Neural cell (in vitro differentiated cells): ENCODE measurements around the gene MANBA.

Experiments used
- CTCF ChIP-seq: fragments of 450-650 bp; IDR thresholded peaks from 2 replicates; pipeline ENCODE4 v1.5.1; 2014; ENCODE audit warnings: antibody characterized with exemption, mild to moderate bottlenecking, moderate library complexity; ENCODE audit not compliant: poor library complexity, severe bottlenecking
- EP300 ChIP-seq: fragments of 450-650 bp; conservative IDR thresholded peaks from 2 replicates; pipeline ENCODE4 v1.6.1; 2014; ENCODE audit warnings: antibody characterized with exemption, mild to moderate bottlenecking, moderate library complexity; ENCODE audit not compliant: poor library complexity, severe bottlenecking
- EZH2 ChIP-seq: fragments of 200-600, 300-800 bp; shearing (Covaris generic), sonication (generic); IDR thresholded peaks from 2 replicates; pipeline ENCODE4 v1.6.1; 2014; ENCODE audit warnings: antibody characterized with exemption, low read length, borderline replicate concordance, mild to moderate bottlenecking; ENCODE audit not compliant: insufficient read depth, poor library complexity, severe bottlenecking
- MXI1 ChIP-seq: fragments of 450-650 bp; conservative IDR thresholded peaks from 2 replicates; pipeline ENCODE4 v1.6.1; 2014; ENCODE audit warnings: antibody characterized with exemption, mild to moderate bottlenecking; ENCODE audit not compliant: poor library complexity, severe bottlenecking
- POLR2AphosphoS5 ChIP-seq: IDR thresholded peaks from 2 replicates; pipeline ENCODE4 v1.6.1; 2012
- TF ChIP-seq, protein P1 (sequence below): IDR thresholded peaks from 2 replicates; pipeline ENCODE4 v1.6.1; 2012; ENCODE audit warnings: borderline replicate concordance

DNA sequence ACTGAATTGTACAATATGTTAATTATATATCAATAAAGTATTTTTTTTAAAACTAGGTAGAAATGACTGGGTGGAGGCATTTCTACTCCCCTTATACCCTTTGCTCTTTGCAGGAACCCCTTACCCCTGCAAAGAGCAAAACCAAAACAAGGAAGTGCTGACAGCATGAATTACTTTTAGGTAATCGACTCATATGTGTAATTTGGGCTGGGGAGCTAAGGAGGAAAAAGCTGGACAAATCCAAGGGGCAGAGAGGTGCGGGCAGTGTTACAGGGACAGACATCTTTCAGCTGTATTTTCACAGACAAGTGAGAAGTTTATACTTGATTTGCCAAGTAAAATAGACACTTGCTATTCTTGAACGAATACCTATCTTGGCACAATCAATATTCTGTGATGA, 35.5 kb downstream of the MANBA start:
- TF ChIP-seq CTCF, result no peak
- TF ChIP-seq EZH2, result no peak
- TF ChIP-seq, protein P1, sequence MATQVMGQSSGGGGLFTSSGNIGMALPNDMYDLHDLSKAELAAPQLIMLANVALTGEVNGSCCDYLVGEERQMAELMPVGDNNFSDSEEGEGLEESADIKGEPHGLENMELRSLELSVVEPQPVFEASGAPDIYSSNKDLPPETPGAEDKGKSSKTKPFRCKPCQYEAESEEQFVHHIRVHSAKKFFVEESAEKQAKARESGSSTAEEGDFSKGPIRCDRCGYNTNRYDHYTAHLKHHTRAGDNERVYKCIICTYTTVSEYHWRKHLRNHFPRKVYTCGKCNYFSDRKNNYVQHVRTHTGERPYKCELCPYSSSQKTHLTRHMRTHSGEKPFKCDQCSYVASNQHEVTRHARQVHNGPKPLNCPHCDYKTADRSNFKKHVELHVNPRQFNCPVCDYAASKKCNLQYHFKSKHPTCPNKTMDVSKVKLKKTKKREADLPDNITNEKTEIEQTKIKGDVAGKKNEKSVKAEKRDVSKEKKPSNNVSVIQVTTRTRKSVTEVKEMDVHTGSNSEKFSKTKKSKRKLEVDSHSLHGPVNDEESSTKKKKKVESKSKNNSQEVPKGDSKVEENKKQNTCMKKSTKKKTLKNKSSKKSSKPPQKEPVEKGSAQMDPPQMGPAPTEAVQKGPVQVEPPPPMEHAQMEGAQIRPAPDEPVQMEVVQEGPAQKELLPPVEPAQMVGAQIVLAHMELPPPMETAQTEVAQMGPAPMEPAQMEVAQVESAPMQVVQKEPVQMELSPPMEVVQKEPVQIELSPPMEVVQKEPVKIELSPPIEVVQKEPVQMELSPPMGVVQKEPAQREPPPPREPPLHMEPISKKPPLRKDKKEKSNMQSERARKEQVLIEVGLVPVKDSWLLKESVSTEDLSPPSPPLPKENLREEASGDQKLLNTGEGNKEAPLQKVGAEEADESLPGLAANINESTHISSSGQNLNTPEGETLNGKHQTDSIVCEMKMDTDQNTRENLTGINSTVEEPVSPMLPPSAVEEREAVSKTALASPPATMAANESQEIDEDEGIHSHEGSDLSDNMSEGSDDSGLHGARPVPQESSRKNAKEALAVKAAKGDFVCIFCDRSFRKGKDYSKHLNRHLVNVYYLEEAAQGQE, result no peak
- TF ChIP-seq POLR2AphosphoS5, result no peak
- no peak for TF ChIP-seq MXI1
- no peak for TF ChIP-seq EP300
